Skeletal muscle satellite cell (primary cell): Measurements from ENCODE around the gene ZC3H7B.
A peak's percentile ranks its signal among the peaks of the same experiment; 100 is the strongest.

ENCODE experiments used
- H3K27me3 ChIP-seq: 2 replicates; pipeline ENCODE4 v1.7.0; 2013; ENCODE audit warnings: low read length; ENCODE audit not compliant: control insufficient read depth, insufficient read depth
- H3K36me3 ChIP-seq: 2 replicates; pipeline ENCODE4 v1.7.0; 2013; ENCODE audit warnings: mild to moderate bottlenecking, control low read depth, low read length; ENCODE audit not compliant: insufficient read depth
- H3K4me1 ChIP-seq: 2 replicates; pipeline ENCODE4 v1.7.0; 2013; ENCODE audit warnings: low read length; ENCODE audit not compliant: control insufficient read depth, insufficient read depth
- H3K4me2 ChIP-seq: 2 replicates; pipeline ENCODE4 v1.7.0; 2013; ENCODE audit warnings: mild to moderate bottlenecking, low read length
- H3K4me3 ChIP-seq: 2 replicates; pipeline ENCODE4 v1.7.0; 2013; ENCODE audit warnings: low read length
- H3K9ac ChIP-seq: 2 replicates; pipeline ENCODE4 v1.7.0; 2013; ENCODE audit warnings: mild to moderate bottlenecking, low read depth, low read length, moderate library complexity
- H3K9me3 ChIP-seq: replicated peaks from 2 replicates; pipeline ENCODE4 v1.7.0; 2013; ENCODE audit warnings: mild to moderate bottlenecking, control low read depth, low read length

ZC3H7B gene

DNA sequence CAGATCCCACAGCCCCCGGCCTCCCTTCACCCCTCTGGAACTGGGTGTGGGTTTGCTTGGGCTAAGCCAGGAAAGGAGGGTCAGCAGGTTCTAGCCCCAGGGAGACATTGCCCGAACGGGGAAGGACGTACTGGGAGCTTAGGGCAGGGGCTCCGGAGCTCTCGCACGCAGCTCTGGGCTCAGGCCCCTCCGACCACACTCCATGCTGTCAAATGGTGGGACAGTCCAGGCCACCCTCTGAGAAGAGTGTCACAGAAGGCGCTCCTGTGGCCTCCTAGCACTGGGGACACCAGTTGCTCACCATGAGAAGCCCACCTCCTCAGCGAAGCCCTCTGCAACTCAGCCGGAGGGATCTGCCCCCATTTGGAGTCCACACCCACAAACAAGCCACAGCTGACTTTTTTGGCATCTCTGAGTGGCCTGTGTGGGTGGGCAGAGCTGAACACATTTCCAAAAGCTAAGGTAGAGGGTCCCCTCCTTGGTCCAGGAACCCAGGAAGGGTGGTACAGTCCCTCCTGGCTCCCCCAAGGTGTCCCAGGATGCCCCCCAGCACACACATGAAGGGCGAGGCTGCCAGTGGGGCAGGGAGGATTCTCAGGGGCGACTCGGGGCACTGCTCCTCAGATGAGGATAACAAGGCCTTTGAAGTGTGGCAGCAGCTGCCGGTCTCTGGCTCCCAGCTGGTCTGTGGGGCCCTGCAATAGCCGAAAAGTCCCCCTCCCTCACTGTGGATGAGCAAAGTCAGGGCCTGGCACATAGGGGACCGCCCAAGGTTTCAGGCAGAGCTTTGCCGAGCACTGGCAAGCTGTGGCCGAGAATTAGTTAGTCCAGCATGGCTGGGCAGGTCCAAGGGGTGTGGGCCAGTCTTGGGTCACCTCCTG lies 67.5 kb downstream of the ZC3H7B start:
- no peak overlapping the region for H3K9ac ChIP-seq
- H3K36me3 ChIP-seq: no peaks in the 10 kb centered on the region
- no peaks in the 10 kb centered on the region for H3K9me3 ChIP-seq
- H3K4me1 ChIP-seq: peaks cover 28% of the 10 kb centered on the region
- H3K4me2 ChIP-seq: no peak overlapping the region
- H3K4me3 ChIP-seq: no peak overlapping the region
- H3K27me3 ChIP-seq: peaks cover 42% of the 10 kb centered on the region

DNA sequence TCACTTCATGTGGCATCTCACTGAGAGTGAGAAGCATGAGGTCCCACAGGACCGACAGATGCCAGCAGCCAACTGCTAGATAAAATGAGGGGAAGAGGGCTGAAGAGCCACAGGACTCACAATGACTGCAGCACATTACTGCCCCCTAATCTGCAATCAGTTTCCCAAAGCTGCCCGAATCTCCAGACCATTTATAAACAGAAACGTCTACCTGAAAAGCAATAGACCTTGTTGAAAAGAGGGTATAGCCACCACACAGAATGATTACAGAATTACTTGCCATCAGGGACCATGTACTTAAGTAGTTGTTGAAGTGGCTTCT lies 68.1 kb downstream of the ZC3H7B start:
- Histone ChIP-seq H3K4me3 (no peak overlapping the region), H3K27me3 (peaks cover 42% of the 10 kb centered on the region), H3K9ac (no peak overlapping the region), H3K9me3 (no peaks in the 10 kb centered on the region), H3K36me3 (no peaks in the 10 kb centered on the region), H3K4me2 (no peak overlapping the region), H3K4me1 (peaks cover 28% of the 10 kb centered on the region)

DNA sequence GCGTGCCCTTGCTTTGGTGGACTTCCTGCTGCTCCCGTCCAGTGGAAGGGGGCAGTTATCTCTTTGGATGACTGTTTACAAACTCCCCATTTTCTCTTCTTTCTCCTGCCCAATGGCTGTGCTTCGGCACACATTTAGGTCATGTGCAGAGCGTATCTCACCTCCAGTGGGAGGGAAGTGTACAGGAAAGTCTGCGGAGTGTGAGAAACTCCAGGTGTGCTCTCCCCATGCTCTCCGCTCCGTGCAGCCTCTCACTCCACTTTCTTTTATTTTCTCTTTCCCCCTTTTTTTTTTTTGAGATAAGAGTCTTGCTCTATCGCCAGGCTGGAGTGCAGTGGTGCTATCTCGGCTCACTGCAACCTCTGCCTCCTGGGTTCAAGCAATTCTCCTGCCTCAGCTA lies 68.5 kb downstream of the ZC3H7B start:
- peaks cover 28% of the 10 kb centered on the region for H3K4me1 ChIP-seq
- H3K4me2 ChIP-seq: no peak overlapping the region
- no peaks in the 10 kb centered on the region for H3K36me3 ChIP-seq
- no peak overlapping the region for H3K9ac ChIP-seq
- H3K9me3 ChIP-seq: no peaks in the 10 kb centered on the region
- H3K27me3 ChIP-seq: peaks cover 45% of the 10 kb centered on the region
- no peak overlapping the region for H3K4me3 ChIP-seq

DNA sequence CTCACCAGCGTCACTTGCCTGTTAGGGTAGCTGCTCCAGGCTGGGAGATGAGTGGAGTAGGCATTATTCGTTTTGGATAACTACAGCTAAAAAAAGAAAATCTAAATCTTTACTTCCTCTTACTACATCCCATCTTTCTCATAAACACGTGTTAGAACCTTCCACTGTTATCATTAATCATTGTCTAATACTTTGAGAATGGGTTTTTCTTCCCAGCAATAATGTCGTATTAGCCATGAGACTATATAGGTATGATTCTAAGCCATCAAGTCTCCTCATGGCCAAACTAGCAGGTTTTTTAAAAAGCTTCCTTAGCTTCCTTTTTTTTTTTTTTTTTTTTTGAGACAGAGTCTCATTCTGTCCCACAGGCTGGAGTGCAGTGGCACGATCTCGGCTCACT lies 76.5 kb downstream of the ZC3H7B start:
- H3K4me3 ChIP-seq: no peak overlapping the region
- no peak overlapping the region for H3K4me2 ChIP-seq
- peaks cover 20% of the 10 kb centered on the region for H3K27me3 ChIP-seq
- H3K36me3 ChIP-seq: no peaks in the 10 kb centered on the region
- peaks cover 19% of the 10 kb centered on the region for H3K4me1 ChIP-seq
- no peak overlapping the region for H3K9ac ChIP-seq
- H3K9me3 ChIP-seq: no peaks in the 10 kb centered on the region

DNA sequence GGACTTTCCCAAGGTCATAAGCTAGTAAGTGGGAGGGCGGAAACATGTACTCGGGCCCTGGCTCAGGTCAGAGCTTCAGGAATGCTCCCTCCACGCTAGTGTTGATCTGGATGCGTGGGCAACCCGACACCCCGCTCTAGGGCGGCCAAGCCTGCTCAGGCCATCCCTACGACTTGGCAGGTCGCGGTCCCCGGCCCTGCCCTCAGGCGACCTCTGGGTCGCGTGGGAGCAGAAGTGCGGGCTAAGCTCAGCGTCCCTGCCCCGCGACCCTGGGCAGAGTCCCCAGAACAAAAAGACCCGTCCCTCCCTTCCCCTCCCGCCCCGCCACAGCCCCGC lies 79.6 kb downstream of the ZC3H7B start:
- H3K4me2 ChIP-seq: peak overlapping the region; percentile 99
- H3K4me3 ChIP-seq: peak overlapping the region; percentile 75
- H3K4me1 ChIP-seq: peaks cover 20% of the 10 kb centered on the region
- peaks cover 14% of the 10 kb centered on the region for H3K27me3 ChIP-seq
- no peaks in the 10 kb centered on the region for H3K36me3 ChIP-seq
- H3K9ac ChIP-seq: peak overlapping the region; percentile 83
- H3K9me3 ChIP-seq: no peaks in the 10 kb centered on the region

DNA sequence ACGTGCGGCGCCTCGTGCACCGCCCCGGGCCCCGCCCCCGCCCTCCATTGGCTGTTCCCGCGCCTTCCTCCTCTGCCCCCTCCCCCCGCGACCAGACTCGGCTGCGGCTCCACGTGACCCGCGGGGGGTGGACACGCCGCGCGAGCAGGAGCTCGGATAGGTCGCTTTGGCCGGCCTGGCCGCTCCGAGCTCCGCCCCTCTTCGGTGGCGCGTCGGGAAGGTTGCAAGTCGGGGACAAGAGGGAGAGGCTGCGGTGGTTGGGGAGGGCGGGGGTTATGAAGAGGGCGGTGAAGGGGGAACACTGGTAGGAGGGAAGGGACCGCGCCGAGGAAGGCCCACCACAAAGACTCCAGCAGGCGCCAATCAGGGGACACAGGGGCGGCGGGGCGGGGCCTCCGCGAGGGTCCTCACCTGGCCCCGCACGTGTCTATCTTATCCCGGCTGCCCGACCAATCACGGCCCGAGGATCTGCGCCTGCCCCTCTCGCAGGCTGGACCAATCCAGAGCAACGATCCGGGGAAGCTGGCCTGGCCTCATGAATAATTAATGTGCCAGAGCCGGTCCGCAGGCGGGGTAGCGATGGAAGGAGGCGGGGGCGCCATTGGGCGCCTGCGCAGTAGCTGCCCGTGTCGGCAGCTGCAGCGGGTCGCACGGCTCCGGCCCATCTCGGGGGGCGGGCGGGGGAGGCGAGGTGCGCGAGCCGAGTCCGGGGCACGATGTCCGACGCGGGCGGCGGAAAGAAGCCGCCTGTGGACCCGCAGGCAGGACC lies 80.2 kb downstream of the ZC3H7B start, which contains the start of gene TEF:
Gene TEF, plus strand, starts transcription at position 614 of the 769 bp plus-strand sequence. Its CDS starts 103 bp downstream, at position 717.
- peaks cover 13% of the 10 kb centered on the region for H3K27me3 ChIP-seq
- H3K4me2 ChIP-seq: peak within 1 kb of the TSS; percentile 99
- peak within 1 kb of the TSS; percentile 75 for H3K4me3 ChIP-seq
- no peaks in the 10 kb centered on the region for H3K9me3 ChIP-seq
- peaks cover 20% of the 10 kb centered on the region for H3K4me1 ChIP-seq
- H3K9ac ChIP-seq: peak within 1 kb of the TSS; percentile 83
- H3K36me3 ChIP-seq: no peaks in the 10 kb centered on the region

DNA sequence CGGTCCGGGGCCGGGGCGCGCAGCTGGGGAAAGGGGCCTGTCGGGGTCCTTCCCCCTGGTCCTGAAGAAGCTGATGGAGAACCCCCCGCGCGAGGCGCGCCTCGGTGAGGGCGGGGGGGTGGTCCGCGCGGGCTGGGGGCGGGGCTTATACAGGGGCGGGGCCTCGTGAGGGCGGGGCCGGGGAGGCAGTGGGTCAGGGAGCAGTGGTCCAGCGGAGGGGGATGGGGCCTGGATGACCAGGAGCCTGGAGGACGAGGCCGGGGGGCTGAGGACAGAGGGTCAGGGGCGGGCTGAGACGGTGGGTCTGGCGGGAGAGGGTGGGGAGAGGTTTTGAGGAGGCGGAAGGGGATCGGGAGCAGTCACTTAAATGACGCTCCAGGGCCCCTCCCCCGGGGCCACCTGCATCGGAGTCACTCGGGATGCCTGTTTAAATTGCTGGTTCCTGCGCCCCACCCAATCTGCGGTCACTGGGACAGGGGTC lies 80.8 kb downstream of the ZC3H7B start:
- no peaks in the 10 kb centered on the region for H3K36me3 ChIP-seq
- no peaks in the 10 kb centered on the region for H3K9me3 ChIP-seq
- H3K4me2 ChIP-seq: peak overlapping the region; percentile 94
- peak overlapping the region; percentile 81 for H3K9ac ChIP-seq
- peaks cover 8% of the 10 kb centered on the region for H3K27me3 ChIP-seq
- peak overlapping the region; percentile 75 for H3K4me3 ChIP-seq
- H3K4me1 ChIP-seq: peaks cover 20% of the 10 kb centered on the region

DNA sequence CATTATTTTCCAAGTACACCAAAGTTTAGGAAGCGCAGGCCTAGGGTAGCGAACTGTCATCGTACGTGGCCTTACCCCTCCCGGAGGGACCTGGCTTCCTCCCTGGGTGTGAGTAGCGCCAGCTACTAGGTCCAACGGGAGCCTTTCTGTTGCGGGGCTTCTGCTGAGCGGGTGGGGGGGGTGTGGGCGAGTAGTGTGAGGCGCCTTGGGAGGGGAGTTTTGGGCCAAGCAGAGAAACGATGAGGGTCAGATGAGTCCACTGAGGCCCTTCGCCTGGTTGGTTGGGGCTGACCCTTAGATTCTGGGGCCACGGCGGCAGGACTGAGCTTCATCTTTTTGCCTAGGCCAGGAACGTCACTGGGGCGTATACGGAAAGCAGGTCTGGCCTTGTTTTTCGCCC lies 81.3 kb downstream of the ZC3H7B start:
- H3K9ac ChIP-seq: peak overlapping the region; percentile 44
- H3K36me3 ChIP-seq: no peaks in the 10 kb centered on the region
- peak overlapping the region; percentile 94 for H3K4me2 ChIP-seq
- peak overlapping the region; percentile 75 for H3K4me3 ChIP-seq
- no peaks in the 10 kb centered on the region for H3K9me3 ChIP-seq
- peaks cover 20% of the 10 kb centered on the region for H3K4me1 ChIP-seq
- H3K27me3 ChIP-seq: peaks cover 3% of the 10 kb centered on the region

DNA sequence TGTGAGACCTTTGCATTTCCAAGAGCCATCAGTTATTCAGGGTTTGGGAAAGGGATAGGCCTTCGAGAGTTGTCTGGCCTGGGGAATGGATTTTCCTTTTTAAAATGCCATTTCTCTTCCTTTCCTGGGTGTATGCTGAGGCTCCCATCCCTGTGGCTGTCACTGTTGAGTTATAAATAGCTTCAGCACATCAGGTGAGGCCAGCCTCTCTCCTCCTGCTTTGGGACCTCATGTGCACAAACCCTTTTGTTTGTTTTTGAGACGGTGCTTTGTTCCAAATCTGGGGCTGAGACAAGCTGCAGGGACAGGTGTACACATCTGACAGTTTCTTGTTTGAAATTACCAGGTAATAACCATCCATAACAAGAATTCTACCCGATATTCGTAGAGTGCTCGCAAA lies 81.8 kb downstream of the ZC3H7B start:
- H3K4me1 ChIP-seq: peaks cover 20% of the 10 kb centered on the region
- no peak overlapping the region for H3K9ac ChIP-seq
- H3K9me3 ChIP-seq: no peaks in the 10 kb centered on the region
- H3K27me3 ChIP-seq: no peaks in the 10 kb centered on the region
- H3K36me3 ChIP-seq: no peaks in the 10 kb centered on the region
- H3K4me3 ChIP-seq: no peak overlapping the region
- peak overlapping the region; percentile 94 for H3K4me2 ChIP-seq

DNA sequence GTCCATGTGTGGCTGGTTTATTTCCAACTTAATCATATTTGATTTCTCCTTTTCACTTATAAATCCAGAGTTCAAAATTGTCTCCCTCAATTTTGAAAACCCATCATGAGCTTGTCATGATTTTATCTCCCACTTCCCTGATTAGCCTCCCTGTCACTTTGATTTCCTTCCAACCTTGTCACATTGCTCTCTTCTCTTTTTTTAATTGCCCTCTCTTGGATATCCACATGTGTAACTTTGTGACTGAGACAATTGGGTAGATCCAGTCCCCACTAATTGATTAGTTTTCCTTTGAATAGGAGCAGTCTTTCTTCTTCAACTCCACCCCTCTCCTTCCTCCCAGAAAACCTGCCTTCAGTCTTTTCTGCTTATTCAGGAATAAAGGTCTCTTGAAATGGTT lies 82.8 kb downstream of the ZC3H7B start:
- H3K4me1 ChIP-seq: peaks cover 20% of the 10 kb centered on the region
- H3K4me2 ChIP-seq: no peak overlapping the region

DNA sequence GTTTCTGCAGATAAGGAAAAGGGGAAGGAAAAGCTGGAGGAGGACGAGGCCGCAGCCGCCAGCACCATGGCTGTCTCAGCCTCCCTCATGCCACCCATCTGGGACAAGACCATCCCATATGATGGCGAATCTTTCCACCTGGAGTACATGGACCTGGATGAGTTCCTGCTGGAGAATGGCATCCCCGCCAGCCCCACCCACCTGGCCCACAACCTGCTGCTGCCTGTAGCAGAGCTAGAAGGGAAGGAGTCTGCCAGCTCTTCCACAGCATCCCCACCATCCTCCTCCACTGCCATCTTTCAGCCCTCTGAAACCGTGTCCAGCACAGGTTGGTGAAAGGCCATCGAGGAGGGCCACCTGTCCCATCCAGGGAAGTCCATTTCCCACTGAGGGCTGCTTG lies 86.0 kb downstream of the ZC3H7B start:
- H3K27me3 ChIP-seq: no peaks in the 10 kb centered on the region
- H3K4me1 ChIP-seq: peaks cover 6% of the 10 kb centered on the region
- H3K9ac ChIP-seq: no peak overlapping the region
- no peaks in the 10 kb centered on the region for H3K36me3 ChIP-seq
- no peak overlapping the region for H3K4me3 ChIP-seq
- H3K9me3 ChIP-seq: no peaks in the 10 kb centered on the region
- no peak overlapping the region for H3K4me2 ChIP-seq

More for the DNA sequence above, 82.8 kb downstream of the ZC3H7B start:
- Histone ChIP-seq H3K9me3 (no peaks in the 10 kb centered on the region), H3K27me3 (no peaks in the 10 kb centered on the region), H3K4me3 (no peak overlapping the region), H3K36me3 (no peaks in the 10 kb centered on the region), H3K9ac (no peak overlapping the region)
